HepG2 (cell line): Measurements from ENCODE around the gene PRXL2A. TPM values are rescaled to one million over a fixed set of nuclear protein-coding genes. Genes with fewer than 3 reads are reported as not detected.

ENCODE experiments used
- NONO ChIP-seq, 2 experiments: fragments of 450-650 bp in 1 of 2; sonication (generic) in 1 of 2; formaldehyde crosslinking in 1 of 2; IDR thresholded peaks in 1 of 2; conservative IDR thresholded peaks in 1 of 2; 2 replicates each; pipeline versions ENCODE4 v1.6.1 to v1.8.0; 2017 to 2022; ENCODE audit warnings: mild to moderate bottlenecking in 1 of 2, missing genetic modification reagents in 1 of 2, moderate library complexity in 1 of 2
- PTBP1 ChIP-seq: fragments of 200-400 bp; formaldehyde crosslinking; IDR thresholded peaks from 2 replicates; pipeline ENCODE4 v1.6.1; 2018; ENCODE audit warnings: low read length, low read depth; ENCODE audit not compliant: poor library complexity, severe bottlenecking
- RNF2 ChIP-seq: fragments of 450-650 bp; conservative IDR thresholded peaks from 2 replicates; pipeline ENCODE4 v1.6.1; 2016; ENCODE audit warnings: low read depth
- THAP11 ChIP-seq: IDR thresholded peaks from 2 replicates; pipeline ENCODE4 v1.6.1; 2016; ENCODE audit warnings: missing biosample characterization, missing genetic modification reagents
- polyA plus RNA-seq, 8 experiments: library from polyadenylated mRNA; depleted of rRNA in 3 of 8; stranded (reverse) in 7 of 8; unstranded in 1 of 8; fragments of >200 nt; fragmentation: Illumina TruSeq in 4 of 8; extraction: Trizol in 4 of 8; gene quantifications; 2 replicates each; pipeline versions ENCODE4 v1.2.1 to v1.2.3, GENCODE V29; 2011 to 2016; ENCODE audit warnings: low read depth in 4 of 8, missing spikeins in 1 of 8, mixed read lengths in 1 of 8; ENCODE audit not compliant: insufficient read depth in 1 of 8
- total RNA-seq, 5 experiments: library from RNA; depleted of rRNA; stranded (reverse); fragments of >200 nt; fragmentation: Illumina TruSeq; extraction: Trizol; gene quantifications; 2 replicates each; pipeline ENCODE4 v1.2.3, GENCODE V29; 2016; ENCODE audit warnings: low read depth in 1 of 5
- TF ChIP-seq, protein P1 (sequence below): sonication (generic); formaldehyde crosslinking; IDR thresholded peaks from 2 replicates; pipeline ENCODE4 v1.9.0; 2022; ENCODE audit warnings: missing genetic modification reagents, mild to moderate bottlenecking, borderline replicate concordance
- TF ChIP-seq, protein P2 (sequence below): sonication (generic); formaldehyde crosslinking; IDR thresholded peaks from 2 replicates; pipeline ENCODE4 v1.5.0; 2020; ENCODE audit warnings: mild to moderate bottlenecking, missing genetic modification reagents, borderline replicate concordance
- TF ChIP-seq, protein P3 (sequence below): sonication (generic); formaldehyde crosslinking; IDR thresholded peaks from 2 replicates; pipeline ENCODE4 v1.5.1; 2020; ENCODE audit warnings: missing genetic modification reagents, mild to moderate bottlenecking, borderline replicate concordance
- TF ChIP-seq, protein P4 (sequence below): sonication (generic); formaldehyde crosslinking; IDR thresholded peaks from 2 replicates; pipeline ENCODE4 v1.8.0; 2022; ENCODE audit warnings: low read depth, missing genetic modification reagents

Gene PRXL2A
- total and polyA plus RNA-seq, 2 of the 13 experiments (the other 11 are each of a cell fraction or from before 2014, with no cell fraction given): 43.9 to 79.9 TPM

DNA sequence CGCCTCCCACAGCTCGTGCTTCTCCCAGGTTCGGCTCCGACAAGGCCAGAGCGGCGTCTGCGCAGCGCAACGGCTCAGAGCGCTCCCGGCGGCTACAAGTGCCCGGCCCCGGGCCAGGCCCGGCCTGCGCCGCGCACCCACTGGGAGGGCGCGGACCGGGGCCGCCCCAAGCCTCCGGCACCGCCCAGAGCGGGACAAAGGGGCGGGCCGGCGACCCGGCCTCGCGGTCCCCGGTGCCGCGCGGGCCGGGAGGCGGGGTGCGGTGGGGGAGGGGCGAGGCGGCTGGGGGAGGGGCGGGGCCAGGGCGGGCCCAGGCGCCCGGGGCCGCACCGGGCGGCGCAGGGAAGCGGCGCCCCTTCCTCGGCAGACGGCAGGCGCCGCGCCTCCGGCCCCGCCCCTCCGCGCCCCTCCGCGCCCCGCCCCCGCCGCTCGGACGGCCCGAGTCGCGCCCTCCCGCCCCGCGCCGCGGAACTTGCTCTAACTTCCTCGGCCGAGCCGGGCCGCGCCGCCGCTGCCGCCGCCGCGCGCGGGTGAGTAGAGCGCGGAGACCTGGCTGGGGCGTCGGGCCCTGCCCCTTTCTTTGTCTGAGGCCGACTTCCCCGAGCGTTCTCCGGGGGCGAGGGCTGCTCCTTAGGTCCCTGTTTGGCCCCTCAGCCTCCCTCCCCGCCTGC lies 45.6 kb downstream of the PRXL2A start, which contains the start of gene TSPAN14 (continued):
- TF ChIP-seq, protein P1, sequence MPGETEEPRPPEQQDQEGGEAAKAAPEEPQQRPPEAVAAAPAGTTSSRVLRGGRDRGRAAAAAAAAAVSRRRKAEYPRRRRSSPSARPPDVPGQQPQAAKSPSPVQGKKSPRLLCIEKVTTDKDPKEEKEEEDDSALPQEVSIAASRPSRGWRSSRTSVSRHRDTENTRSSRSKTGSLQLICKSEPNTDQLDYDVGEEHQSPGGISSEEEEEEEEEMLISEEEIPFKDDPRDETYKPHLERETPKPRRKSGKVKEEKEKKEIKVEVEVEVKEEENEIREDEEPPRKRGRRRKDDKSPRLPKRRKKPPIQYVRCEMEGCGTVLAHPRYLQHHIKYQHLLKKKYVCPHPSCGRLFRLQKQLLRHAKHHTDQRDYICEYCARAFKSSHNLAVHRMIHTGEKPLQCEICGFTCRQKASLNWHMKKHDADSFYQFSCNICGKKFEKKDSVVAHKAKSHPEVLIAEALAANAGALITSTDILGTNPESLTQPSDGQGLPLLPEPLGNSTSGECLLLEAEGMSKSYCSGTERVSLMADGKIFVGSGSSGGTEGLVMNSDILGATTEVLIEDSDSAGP (CRISPR knock-in tag): peak; percentile 39; the same call in 1 of the 2 replicates
- TF ChIP-seq, protein P2, sequence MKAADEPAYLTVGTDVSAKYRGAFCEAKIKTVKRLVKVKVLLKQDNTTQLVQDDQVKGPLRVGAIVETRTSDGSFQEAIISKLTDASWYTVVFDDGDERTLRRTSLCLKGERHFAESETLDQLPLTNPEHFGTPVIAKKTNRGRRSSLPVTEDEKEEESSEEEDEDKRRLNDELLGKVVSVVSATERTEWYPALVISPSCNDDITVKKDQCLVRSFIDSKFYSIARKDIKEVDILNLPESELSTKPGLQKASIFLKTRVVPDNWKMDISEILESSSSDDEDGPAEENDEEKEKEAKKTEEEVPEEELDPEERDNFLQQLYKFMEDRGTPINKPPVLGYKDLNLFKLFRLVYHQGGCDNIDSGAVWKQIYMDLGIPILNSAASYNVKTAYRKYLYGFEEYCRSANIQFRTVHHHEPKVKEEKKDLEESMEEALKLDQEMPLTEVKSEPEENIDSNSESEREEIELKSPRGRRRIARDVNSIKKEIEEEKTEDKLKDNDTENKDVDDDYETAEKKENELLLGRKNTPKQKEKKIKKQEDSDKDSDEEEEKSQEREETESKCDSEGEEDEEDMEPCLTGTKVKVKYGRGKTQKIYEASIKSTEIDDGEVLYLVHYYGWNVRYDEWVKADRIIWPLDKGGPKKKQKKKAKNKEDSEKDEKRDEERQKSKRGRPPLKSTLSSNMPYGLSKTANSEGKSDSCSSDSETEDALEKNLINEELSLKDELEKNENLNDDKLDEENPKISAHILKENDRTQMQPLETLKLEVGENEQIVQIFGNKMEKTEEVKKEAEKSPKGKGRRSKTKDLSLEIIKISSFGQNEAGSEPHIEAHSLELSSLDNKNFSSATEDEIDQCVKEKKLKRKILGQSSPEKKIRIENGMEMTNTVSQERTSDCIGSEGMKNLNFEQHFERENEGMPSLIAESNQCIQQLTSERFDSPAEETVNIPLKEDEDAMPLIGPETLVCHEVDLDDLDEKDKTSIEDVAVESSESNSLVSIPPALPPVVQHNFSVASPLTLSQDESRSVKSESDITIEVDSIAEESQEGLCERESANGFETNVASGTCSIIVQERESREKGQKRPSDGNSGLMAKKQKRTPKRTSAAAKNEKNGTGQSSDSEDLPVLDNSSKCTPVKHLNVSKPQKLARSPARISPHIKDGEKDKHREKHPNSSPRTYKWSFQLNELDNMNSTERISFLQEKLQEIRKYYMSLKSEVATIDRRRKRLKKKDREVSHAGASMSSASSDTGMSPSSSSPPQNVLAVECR (CRISPR knock-in tag): peak; percentile 42; the same call in 1 of the 2 replicates
- TF ChIP-seq, protein P3, sequence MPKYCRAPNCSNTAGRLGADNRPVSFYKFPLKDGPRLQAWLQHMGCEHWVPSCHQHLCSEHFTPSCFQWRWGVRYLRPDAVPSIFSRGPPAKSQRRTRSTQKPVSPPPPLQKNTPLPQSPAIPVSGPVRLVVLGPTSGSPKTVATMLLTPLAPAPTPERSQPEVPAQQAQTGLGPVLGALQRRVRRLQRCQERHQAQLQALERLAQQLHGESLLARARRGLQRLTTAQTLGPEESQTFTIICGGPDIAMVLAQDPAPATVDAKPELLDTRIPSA (CRISPR knock-in tag): no peak
- peak; percentile 28; the same call in 1 of the 2 replicates for TF ChIP-seq THAP11 (CRISPR knock-in tag)
- no peak for TF ChIP-seq NONO (IDR thresholded peaks at IDR 0.05)
- peak; percentile 45; the same call in 1 of the 2 replicates for TF ChIP-seq NONO (CRISPR knock-in tag; conservative IDR thresholded peaks at IDR 0.05)
- TF ChIP-seq RNF2: 0 out of 2 replicates have a peak, but pooled peaks have one; percentile 20
- no peak for TF ChIP-seq PTBP1
- TF ChIP-seq, protein P4, sequence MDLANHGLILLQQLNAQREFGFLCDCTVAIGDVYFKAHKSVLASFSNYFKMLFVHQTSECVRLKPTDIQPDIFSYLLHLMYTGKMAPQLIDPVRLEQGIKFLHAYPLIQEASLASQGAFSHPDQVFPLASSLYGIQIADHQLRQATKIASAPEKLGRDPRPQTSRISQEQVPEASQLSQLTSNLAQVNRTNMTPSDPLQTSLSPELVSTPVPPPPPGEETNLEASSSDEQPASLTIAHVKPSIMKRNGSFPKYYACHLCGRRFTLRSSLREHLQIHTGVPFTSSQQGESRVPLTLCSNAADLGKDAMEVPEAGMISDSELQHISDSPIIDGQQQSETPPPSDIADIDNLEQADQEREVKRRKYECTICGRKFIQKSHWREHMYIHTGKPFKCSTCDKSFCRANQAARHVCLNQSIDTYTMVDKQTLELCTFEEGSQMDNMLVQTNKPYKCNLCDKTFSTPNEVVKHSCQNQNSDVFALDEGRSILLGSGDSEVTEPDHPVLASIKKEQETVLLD: peak; percentile 89; the same call in 1 of the 2 replicates
- TF ChIP-seq, all 625 proteins: peak for 60
